HG02678 (cell line): ENCODE measurements around the gene NAXD.
"Not testable (repeated sequence)": the region's sequence is repeated elsewhere in the genome, so short reads cannot be mapped to it uniquely, and the experiment has no call there.

Experiments
- ATAC-seq: cut with Tn5 transposase; IDR thresholded peaks from one replicate; pipeline ENCODE4 v1.9.1; 2021; ENCODE audit warnings: mild to moderate bottlenecking, moderate library complexity; ENCODE audit not compliant: unreplicated experiment

NAXD gene

DNA sequence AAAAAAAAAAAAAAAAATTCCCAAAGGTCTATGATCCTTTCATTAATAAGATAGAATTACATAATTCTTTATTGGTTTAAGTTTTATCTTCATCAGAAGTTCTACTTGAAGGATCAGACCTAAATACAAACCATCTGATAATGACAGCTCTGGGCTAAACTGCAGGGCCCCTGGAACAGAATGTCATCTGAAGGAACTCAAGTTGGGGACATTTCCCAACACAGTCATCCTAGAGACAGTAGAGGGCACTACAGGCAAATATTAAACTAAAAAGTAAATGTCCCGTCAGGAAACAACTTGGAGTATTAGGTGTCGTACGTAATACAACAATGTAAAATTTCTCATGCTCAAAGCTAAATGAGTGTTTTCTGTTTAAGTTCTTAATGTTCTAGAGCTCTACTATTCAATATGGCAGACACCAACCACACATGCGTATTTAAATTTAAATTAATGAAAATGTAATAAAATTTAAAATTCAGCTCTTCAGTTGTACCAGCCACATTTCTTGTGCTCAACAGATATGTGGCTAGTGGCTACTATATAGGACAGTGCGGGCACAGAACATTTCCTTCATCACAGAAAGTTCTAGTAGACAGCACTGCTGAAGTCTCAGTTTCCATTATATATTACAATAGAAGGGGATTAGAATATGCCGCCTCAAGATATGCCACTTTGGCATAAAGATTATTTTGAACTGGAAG is 21.8 kb upstream of the NAXD start:
- no peak for ATAC-seq

DNA sequence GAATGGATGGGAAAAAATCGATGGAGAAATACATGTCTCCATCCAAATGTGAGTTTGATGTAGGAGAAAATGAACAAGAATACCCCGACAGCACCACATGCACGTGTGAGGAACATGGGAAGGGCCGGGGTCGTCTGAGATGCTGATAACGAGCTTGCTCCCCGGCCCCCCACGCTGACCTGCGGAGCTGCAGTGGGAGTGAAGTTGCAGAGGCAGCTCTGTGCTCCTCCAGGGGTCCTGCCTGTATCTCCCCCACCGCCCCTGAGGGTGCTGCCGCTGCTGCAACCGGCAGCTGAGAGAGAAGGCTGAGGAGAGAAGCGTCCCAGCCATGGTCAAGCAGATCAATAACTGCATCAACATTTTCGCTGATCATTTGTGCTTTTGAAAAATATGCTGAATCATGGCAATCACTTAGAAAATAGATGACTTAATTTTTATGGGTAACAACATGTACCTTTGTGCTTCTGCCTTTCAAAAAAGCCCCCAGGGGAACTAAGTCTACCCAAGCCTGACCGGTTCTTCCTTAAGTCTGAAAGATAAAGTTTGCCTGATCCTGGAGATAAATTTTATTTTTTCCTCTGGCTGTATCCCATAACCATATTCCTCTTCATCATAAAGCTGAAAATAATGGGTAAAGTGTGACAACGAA is 18.2 kb upstream of the NAXD start:
- no peak for ATAC-seq

DNA sequence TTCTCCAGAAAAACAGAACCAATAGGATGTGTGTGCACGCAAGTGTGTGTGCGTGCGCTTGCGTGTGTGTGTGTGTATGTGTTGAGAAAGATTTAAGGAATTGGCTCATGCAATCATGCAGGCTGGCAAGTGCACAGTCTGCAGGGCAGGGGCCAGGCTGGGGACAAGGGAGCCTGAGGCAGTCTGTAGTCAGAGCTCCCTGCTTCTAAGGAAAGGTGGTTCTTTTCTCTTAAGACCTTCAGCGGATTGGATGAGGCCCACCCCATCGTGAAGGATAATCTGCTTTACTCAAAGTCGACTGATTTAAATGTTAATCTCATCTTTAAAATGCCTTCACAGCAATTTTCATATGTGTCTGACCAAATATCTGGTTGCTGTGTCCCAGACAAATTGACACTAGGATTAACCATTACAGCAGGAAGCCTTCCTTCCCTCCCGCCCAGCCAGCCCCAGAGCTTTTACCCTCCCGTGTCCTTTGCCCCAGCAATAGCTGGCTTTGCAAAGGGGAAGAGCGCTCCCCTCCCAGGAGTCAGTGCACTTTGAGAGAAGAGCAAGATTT is 15.0 kb upstream of the NAXD start:
- ATAC-seq = no peak

DNA sequence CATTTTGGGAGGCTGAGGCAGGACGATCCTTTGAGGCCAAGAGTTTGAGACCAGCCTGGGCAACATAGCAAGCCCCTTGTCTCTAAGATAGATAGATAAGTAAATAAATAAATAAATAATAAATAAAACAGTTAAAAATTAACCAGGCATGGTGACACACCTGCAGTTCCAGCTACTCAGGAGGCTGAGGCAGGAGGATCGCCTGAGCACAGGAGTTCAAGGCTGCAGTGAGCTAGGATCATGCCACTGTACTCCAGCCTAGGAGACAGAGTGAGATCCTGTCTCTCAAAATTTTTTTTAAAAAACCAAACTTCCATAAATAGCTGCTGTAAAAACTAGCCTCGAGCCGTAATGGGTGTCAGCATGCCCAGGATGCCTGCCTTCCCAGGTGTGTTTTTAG is 14.4 kb upstream of the NAXD start:
- no peak for ATAC-seq

DNA sequence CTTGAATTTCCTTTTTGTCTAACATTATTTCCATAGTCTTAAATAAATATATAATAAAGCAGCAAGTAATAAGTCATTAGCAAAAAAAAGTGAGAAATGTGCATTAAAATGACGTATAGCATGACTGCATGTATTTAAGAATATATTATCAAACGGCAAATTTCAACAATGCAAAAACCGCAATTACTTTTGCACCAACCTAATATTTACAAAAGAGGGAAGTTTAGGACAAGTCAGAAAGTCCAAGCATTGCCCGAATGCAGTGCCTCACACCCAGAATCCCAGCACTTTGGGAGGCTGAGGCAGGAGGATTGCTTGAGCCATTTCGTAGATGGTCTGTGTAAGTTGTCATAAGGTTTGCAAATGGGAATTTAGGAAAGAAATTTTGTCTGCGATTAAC is 10.2 kb upstream of the NAXD start:
- ATAC-seq = no peak

DNA sequence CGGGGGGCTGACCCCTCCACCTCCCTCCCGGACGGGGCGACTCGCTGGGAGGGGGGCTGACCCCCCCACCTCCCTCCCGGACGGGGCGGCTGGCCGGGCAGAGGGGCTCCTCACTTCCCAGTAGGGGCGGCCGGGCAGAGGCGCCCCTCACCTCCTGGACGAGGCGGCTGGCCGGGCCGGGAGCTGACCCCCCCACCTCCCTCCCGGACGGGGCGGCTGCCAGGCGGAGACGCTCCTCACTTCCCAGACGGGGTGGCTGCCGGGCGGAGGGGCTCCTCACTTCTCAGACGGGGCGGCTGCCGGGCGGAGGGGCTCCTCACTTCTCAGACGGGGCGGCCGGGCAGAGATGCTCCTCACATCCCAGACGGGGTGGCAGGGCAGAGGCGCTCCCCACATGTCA is 9.1 kb upstream of the NAXD start:
- not testable (repeated sequence) for ATAC-seq

DNA sequence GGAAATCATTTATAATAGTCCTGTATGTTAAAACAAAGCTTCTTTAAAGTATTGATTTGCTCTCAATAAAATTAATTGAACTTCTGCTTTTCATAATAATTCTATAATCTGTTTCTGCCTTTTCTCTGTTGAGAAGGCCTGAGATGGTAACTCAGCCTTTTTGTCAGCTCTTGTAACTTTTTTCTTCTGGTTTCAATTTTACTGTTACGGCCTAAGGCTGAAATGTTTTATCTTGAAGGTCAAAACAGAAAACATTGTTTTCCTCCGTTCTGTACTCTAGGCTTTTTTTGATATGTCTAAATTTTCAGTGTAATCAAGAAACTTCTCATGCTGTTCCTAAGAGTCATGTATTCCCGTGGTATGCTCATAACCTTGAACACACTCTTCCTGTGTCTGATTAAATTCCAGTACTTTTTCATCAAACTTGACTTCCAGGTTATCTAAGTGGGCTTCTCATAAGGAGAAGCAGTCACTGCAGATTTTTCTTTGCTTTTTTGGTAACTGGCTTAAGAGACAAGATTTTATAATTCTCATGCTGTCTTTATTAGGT is 7.6 kb upstream of the NAXD start:
- ATAC-seq = no peak

DNA sequence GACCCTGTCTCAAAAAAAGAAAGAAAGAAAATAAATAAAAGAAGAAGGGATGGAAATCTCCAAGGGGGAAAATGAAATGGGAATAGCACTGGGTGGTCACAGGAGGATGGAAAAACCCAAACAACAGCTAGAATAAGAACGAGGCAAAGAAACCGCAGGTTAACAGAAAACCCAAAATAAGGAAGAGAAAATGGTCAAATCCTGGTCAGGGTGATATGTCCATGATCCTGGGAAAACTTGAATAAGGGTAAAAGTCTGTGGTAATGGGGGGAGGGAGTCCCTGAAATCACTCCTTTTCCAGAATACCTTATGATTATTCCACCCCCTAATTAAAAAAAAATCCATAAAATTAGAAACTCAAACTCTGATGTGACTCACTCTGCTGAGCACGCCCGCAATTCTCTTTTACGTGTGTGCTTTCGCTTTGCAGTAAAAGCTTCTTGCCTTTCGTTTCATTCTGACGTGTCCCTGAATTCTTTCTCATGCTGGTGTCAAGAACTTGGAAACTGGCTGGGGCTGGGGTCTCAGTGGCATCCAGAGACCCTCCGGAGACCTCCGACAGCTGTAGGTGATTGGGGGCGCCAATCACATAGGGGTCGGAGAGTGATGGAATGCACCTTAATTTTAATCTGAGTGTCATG is 4.3 kb upstream of the NAXD start:
- no peak for ATAC-seq

DNA sequence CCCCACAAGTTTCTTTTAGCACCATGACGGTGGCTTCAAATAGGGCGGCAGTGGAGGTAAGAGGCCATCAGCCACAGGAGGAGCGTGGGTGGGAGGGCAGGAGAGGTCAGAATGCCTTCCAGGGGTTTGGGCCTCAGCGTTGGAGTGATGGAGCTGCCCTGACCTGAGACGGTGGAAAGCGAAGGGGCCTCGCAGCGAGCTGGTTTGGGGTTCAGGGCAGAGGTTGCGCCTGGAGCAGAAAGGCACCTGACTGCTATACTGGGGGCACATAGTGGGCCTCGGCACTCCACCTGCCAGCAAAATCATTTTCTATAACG is 382 bp upstream of the NAXD start:
- no peak for ATAC-seq

DNA sequence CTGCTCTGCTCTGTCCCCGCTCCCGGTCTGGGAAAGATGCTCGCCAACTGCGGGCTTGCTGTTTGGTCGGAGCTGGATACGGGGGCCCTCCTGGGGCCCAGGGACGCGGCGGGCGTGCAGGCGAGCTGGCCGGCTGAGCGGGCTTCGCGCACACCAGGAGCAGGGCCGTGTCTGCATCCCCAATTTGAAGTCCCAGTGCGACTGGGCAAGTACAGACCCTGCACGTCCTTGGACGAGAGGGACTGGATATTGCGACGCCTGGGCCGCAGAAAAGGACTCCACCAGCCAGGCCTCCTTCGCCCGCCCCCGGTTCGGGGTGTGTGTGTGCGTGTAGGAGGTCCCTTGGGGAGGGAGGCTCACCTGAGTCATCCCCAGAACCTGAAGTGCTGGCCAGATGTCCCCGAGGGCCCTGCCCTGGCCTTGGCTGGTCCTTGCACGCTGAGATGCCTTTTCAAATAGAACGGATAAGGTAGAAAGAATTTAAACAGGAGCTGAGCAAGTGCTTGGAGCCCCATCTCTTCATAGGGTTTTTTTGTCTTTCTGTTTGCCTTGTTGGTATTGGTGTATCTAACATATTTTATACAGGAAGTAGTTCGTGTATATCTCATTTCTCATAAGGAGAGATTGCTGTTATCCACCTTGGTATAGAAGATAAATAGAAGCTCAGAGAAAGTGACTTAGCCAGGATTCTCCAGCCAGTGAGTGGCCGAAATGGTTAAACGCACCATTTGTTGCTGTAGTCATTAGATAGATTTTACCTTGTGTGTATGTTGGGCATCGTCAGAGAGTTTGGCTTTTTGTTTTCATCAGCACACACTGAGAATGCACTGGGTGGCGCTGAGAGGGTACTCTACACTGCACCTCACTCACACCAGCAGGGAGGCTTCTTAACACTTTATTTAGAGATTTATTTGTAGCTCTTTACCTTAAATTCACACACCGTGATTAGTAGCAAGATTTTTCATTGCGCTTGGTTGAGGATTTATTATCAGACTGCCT is 1.1 kb downstream of the NAXD start:
- peak; percentile 46 for ATAC-seq

DNA sequence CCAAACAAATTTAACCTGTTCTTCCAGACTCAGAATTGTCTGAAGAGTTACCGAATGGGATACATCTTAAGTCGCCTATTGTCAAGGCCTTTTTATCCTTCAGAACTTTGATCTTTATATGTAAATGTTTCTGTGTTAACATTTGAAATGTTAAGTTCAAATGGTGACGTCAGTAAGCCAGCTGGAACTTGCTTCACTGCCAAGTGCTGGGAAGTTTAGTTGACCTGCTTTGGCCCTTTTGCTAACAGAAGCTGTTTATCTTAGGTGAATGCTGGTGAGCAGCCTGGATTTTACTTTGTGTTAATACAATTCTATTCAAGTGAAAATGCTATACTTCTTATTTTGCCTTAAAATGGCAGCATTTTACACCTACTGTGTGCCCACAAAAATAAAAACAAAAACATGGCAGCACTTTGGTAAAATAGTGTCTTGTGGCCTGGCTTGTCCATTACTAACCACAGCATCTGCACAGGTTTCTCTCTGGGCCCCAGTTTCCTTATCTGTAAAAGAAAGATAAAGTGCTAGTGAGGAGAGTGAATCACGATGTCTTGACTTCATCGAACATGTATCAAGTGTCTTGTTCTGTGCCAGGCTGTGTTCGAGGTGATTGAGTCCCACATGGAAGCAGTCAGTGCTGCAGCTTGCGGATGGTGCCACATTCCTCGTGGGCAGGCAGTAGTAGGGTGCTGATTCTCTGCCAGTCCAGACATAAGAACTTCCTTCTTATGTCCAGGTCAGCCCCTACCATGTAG is 2.2 kb downstream of the NAXD start:
- no peak for ATAC-seq

DNA sequence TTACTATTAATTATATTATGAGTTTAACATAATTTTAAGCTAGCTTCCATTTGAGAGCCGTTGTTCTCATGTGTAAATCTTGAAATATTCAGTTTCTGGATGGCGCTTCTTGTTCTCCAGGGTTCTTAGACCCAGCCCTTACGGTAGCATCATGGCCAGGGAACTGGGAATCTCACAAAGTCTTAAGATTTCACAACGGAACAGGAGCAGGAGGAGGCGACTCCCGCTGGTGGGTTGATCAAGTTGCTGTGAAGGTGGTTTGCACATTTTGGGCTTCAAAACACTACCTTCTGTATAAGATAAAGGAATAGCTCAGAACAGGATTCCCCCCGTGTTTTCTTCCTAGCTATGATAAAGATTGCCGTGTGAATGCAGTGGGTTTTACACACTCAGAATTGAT is 2.8 kb downstream of the NAXD start:
- no peak for ATAC-seq

DNA sequence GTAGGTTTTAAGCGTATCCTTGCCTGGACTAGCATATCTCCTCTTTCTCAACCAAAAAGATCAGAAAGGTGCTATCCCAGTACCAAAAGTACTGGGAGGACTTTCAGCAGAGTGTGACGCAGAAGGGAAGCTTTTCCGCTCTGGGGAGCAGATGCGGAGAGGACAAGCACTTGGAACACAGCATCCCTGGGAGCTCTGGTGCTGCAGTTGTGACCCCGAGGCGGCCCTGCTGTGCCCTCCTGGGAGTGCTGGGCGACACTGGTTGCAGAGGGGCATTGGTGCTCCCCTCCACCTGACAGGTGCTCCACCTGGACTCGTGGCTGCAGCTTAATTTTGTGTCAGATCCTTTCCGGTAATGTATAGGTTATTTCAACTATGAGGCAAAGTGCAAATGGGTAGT is 3.4 kb downstream of the NAXD start:
- ATAC-seq = no peak

DNA sequence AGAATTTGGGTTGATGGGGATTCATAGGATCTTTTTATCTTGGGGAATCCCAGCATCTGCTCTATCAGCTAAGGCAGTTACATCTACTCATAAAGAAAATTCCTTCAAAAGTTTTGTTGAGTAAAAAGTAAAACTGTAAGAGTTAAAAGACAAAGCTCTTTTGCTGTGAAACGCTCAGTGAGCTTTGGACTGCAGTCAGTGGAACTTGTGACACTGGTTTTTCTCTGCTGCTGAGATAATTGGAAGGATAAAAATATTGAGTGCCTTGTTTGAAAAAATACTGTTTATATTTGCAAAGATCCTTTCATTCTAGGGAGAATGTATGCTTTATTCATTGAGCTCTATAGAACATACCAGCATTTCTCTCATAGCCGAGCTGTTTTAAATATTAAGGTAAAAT is 5.3 kb downstream of the NAXD start:
- no peak for ATAC-seq

DNA sequence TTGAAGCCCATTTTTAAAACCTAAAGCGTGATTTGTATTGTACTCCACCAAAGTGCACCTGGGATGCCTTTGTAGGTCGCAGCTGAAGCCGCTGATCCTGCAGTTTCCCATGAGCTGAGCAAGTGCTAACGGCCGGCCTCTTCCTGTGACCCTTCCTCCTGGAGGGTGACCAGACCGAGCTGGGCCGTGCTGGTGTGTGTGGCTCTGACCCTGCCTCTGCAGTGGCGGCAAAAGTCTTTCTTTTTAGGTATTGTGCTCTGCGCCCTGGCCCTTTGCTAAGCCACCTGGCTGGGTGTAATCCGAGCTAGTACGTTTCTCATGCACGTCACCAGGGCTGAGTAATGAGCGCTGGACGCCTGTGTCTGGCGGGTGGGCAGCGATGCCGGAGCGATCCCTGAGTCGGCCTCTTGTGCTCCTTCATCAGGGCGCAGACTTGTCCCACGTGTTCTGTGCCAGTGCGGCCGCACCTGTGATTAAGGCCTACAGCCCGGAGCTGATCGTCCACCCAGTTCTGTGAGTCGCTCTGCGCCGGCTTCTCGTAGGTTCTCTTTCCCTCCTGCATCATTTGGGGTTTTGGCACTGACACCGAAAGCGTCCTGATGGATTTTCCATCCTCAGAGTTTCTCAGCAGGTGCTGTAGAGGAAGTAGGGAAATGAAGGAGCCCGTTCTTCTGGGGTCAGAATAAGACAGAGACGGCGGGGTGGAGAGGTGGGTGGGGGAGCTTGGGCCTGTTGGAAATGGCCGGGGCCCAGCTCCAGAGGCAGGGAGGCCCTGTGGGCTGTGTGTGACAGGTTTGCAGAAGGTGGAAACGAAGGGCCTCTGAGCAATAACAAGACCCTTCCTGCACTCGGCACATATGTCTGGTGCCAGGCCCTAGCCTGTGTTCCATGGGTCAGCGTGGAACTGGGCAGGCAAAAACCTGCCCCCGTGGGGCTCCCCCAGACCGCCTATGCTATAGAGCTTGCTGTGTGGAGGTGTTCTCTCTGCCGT is 9.7 kb downstream of the NAXD start:
- no peak for ATAC-seq

DNA sequence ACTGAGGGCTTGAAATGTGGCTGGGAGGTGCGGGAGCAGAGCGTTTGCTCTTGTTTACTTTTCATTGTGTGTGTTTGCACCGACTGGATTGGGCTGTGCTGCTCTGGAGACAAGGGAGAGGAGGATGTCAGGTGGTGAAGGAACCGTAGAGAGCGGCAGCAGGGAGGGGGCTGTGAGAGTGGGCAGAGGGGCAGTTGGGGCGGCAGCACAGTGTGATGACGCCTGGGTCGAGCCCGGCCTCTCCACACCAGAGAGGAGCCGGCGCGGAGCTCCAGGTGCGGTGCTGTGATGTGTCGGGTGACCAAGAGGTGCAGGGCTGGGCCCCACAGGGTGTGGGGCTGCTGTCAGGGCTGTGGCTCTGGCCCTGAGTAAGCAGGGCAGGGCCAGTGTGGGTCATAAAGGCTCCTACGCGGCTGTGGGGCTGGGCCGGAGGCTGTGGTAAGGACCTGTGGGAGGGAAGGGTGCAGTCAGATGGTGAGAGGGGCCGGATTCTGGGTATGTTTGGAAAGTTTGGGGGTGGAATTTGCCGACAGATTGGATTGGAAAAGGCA is 10.5 kb downstream of the NAXD start:
- ATAC-seq = no peak

DNA sequence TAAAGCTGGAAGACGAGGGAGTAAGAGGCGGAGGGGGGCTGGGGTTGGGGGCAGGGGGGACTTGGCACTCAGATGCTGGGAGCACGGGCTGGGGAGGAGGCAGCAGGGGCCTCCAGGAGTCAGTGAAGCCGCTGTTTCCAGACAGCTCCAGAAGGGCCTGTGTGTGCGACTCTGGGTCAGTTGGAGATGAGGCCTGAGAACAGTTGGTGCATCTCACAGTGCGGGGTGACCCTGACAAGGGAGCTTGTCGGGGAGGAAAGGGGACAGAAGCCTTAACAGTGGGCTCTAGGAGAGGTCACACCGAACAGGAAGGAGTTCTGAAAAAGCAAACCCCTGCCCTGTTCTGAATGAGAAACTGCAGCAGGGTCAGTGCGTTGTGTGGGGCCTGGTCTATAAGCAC is 11.2 kb downstream of the NAXD start:
- ATAC-seq = no peak

DNA sequence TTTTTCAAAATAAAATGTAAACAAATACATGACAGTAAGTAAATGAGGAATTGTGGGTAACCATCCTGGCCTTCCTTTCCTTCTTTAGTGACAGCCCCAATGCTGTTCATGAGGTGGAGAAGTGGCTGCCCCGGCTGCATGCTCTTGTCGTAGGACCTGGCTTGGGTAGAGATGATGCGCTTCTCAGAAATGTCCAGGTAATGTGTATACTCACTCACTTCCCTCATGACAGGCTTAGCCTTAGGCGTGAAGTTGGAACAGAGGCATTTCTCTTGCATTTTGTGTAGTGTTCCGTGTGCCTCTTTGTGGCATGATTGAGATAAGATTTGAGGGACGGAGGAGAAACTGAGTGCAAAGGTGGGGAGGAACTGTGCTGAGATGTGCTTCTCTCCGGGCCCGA is 12.0 kb downstream of the NAXD start:
- no peak for ATAC-seq
